ENCODE measurements around the gene COX18. TPM values are rescaled to one million over a fixed set of nuclear protein-coding genes. Genes with fewer than 3 reads are reported as not detected.

COX18 gene
- total and polyA plus RNA-seq, 2 of the 4 experiments (the other 2 are of a cell fraction), result 8.0 to 22.0 TPM

GRCh38 chr4:73068491-73069337, 802 bp downstream of the COX18 start:
- CTCF ChIA-PET, result no interaction called here
- in situ Hi-C loops (cut with MboI; ENCODE audit: low sequenced_read_pairs), result no loop called here

More at GRCh38 chr4:73068491-73069337, 802 bp downstream of the COX18 start:
- POLR2A ChIA-PET (ENCODE audit: unreplicated experiment), result no interaction called here
- dilution Hi-C loops (cut with HindIII; ENCODE audit: low sequenced_read_pairs, unreplicated experiment), result no loop called here
- no peaks in the 10 kb centered on the region for H3K36me3 ChIP-seq (ENCODE audit: control insufficient read depth, insufficient read depth, low read length)
- H3K9ac ChIP-seq (ENCODE audit: low read depth, low read length), result peak overlapping the region; percentile 62
- peak overlapping the region; percentile 82 for H3K27ac ChIP-seq (ENCODE audit: insufficient read depth, low read length)
- H2BK5ac ChIP-seq (ENCODE audit: low read depth, low read length, poor library complexity, severe bottlenecking), result peak overlapping the region; percentile 62
- H4K20me1 ChIP-seq (ENCODE audit: insufficient read depth, low read length), result no peaks in the 10 kb centered on the region
- H3K4me3 ChIP-seq (ENCODE audit: insufficient read depth, low read depth, low read length), result peak overlapping the region; percentile 66
- TF ChIP-seq CTCF (conservative IDR thresholded peaks at IDR 0.05; ENCODE audit: low read depth, low read length), result no peak
- BruUV-seq (replicated peaks), result no TSS peak
- H3K14ac ChIP-seq (replicated peaks; ENCODE audit: low read depth, low read length), result peak overlapping the region; percentile 83
- H3K4me2 ChIP-seq (ENCODE audit: low read depth, low read length), result peak overlapping the region; percentile 99
- H2AK5ac ChIP-seq (ENCODE audit: low read depth, low read length), result peak overlapping the region; percentile 31; the same call in 1 of the 2 replicates
- peak overlapping the region; percentile 5; the same call in 1 of the 2 replicates for H2BK120ac ChIP-seq (ENCODE audit: low read depth, low read length)
- peak overlapping the region; percentile 95 for H2AFZ ChIP-seq (replicated peaks; ENCODE audit: low read length, poor library complexity)
- WGBS, 2 experiments (ENCODE audit: extremely low coverage in 2 of 2, insufficient read length in 1 of 2), result 1% methylated on average over 14 of the region's 27 CpGs; no CpG with 5 or more reads in 1 of the 2 experiments
- H2AK9ac ChIP-seq (replicated peaks; ENCODE audit: low read depth, low read length, poor library complexity), result peak overlapping the region; percentile 81
- H3K4ac ChIP-seq (ENCODE audit: low read depth, low read length), result peak overlapping the region; percentile 64
- 0 out of 3 replicates have a peak overlapping the region, but pooled peaks have one; percentile 0 for H2BK15ac ChIP-seq (ENCODE audit: low read depth, low read length)
- H4K5ac ChIP-seq (ENCODE audit: low read depth, low read length), result peak overlapping the region; percentile 43
- peak overlapping the region; percentile 38; the same call in 1 of the 2 replicates for H3K18ac ChIP-seq (ENCODE audit: low read depth, low read length)
- intact Hi-C loops (cut with micrococcal nuclease), result loop anchor here (1.0 to 5.0 kb wide), 2 partner anchors 189 to 239 kb away; no protein-coding TSS in a partner anchor
- no peaks in the 10 kb centered on the region for H3K27me3 ChIP-seq (ENCODE audit: control insufficient read depth, insufficient read depth, low read length)
- peak overlapping the region; percentile 79 to 87 for H4K8ac ChIP-seq (ENCODE audit: low read depth in 2 of 2, low read length in 2 of 2)
- no peak overlapping the region for H2BK20ac ChIP-seq (ENCODE audit: low read depth, low read length)
- H3K4me1 ChIP-seq (ENCODE audit: control insufficient read depth, insufficient read depth, low read length), result no peaks in the 10 kb centered on the region; the same call in 1 of the 2 replicates
- H3K9me3 ChIP-seq (ENCODE audit: control insufficient read depth, insufficient read depth, low read length), result no peaks in the 10 kb centered on the region
- H3K9me1 ChIP-seq (ENCODE audit: insufficient read depth, low read length), result no peaks in the 10 kb centered on the region
- peak overlapping the region; percentile 67 for H4K91ac ChIP-seq (ENCODE audit: insufficient read depth, low read depth, low read length)
- peaks cover 15 to 26% of the 10 kb centered on the region in 2 experiments for H3K79me1 ChIP-seq (ENCODE audit: low read depth in 1 of 2, low read length in 2 of 2)
- DNase-seq (peak; percentile 32), ATAC-seq (ENCODE audit: low read depth) (peak; percentile 6; the same call in 1 of the 2 replicates)
- peak overlapping the region; percentile 75 for H3K56ac ChIP-seq (ENCODE audit: extremely low read depth, insufficient read depth, low read length)
- H3K23ac ChIP-seq (ENCODE audit: low read depth, low read length), result peak overlapping the region; percentile 86
